Ishikawa (cell line): ENCODE results near the gene BMPR1A.

Experiments used
- CEBPB ChIP-seq: IDR thresholded peaks from 2 replicates; pipeline ENCODE4 v1.6.1; 2012
- EGR1 ChIP-seq: IDR thresholded peaks from 2 replicates; pipeline ENCODE4 v1.6.1; 2012
- EP300 ChIP-seq: IDR thresholded peaks from 2 replicates; pipeline ENCODE4 v1.6.1; 2012; ENCODE audit warnings: borderline replicate concordance
- FOXM1 ChIP-seq: IDR thresholded peaks from 2 replicates; pipeline ENCODE4 v1.6.1; 2012; ENCODE audit warnings: low read depth, borderline replicate concordance
- RAD21 ChIP-seq: IDR thresholded peaks from 2 replicates; pipeline ENCODE4 v1.6.1; 2012; ENCODE audit warnings: low read depth
- TAF1 ChIP-seq: IDR thresholded peaks from 2 replicates; pipeline ENCODE4 v1.6.1; 2012; ENCODE audit warnings: low read depth, mild to moderate bottlenecking
- TCF12 ChIP-seq: IDR thresholded peaks from 2 replicates; pipeline ENCODE4 v1.6.1; 2012; ENCODE audit warnings: low read depth
- TEAD4 ChIP-seq: IDR thresholded peaks from 2 replicates; pipeline ENCODE4 v1.6.1; 2012
- YY1 ChIP-seq: IDR thresholded peaks from 2 replicates; pipeline ENCODE4 v1.6.1; 2012; ENCODE audit warnings: low read depth
- ZBTB7A ChIP-seq: IDR thresholded peaks from 2 replicates; pipeline ENCODE4 v1.6.1; 2012; ENCODE audit warnings: low read depth
- TF ChIP-seq, protein P1 (sequence below): IDR thresholded peaks from 2 replicates; pipeline ENCODE4 v1.6.1; 2012; ENCODE audit warnings: low read depth, mild to moderate bottlenecking
- TF ChIP-seq, protein P2 (sequence below): IDR thresholded peaks from 2 replicates; pipeline ENCODE4 v1.6.1; 2012
- TF ChIP-seq, protein P3 (sequence below): IDR thresholded peaks from 2 replicates; pipeline ENCODE4 v1.6.1; 2012

DNA sequence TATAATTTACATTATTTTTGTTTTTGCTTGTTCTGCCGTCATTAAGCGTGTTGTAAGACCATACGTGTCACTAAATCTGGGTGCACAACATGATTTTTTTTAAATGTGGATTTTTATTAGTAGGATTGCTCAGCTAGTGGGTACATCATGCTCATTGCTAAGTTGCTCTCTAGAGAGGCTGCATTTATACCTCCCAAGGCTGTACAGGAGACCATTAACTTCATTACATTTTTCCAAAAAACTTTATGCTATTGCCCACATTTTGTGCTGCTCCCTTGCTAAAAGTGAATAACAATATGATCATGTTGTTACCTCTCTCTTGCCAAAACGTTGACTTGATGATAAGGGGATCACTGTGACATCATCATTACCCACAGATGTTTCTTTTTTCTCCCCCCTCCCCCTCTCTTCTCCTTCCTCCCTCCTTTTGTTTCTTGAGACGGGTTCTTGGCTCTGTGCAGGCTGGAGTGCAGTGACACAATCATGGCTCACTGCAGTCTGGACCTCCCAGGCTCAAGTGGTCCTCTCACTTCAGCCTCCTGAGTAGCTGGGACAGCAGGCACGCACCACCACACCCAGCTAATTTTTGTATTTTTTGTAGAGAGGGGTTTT lies 65.1 kb downstream of the BMPR1A start:
- no peak for TF ChIP-seq EP300
- TF ChIP-seq, protein P1, sequence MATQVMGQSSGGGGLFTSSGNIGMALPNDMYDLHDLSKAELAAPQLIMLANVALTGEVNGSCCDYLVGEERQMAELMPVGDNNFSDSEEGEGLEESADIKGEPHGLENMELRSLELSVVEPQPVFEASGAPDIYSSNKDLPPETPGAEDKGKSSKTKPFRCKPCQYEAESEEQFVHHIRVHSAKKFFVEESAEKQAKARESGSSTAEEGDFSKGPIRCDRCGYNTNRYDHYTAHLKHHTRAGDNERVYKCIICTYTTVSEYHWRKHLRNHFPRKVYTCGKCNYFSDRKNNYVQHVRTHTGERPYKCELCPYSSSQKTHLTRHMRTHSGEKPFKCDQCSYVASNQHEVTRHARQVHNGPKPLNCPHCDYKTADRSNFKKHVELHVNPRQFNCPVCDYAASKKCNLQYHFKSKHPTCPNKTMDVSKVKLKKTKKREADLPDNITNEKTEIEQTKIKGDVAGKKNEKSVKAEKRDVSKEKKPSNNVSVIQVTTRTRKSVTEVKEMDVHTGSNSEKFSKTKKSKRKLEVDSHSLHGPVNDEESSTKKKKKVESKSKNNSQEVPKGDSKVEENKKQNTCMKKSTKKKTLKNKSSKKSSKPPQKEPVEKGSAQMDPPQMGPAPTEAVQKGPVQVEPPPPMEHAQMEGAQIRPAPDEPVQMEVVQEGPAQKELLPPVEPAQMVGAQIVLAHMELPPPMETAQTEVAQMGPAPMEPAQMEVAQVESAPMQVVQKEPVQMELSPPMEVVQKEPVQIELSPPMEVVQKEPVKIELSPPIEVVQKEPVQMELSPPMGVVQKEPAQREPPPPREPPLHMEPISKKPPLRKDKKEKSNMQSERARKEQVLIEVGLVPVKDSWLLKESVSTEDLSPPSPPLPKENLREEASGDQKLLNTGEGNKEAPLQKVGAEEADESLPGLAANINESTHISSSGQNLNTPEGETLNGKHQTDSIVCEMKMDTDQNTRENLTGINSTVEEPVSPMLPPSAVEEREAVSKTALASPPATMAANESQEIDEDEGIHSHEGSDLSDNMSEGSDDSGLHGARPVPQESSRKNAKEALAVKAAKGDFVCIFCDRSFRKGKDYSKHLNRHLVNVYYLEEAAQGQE = no peak
- TF ChIP-seq ZBTB7A = no peak
- no peak for TF ChIP-seq YY1
- TF ChIP-seq CEBPB = no peak
- no peak for TF ChIP-seq EGR1
- no peak for TF ChIP-seq FOXM1
- TF ChIP-seq, protein P2, sequence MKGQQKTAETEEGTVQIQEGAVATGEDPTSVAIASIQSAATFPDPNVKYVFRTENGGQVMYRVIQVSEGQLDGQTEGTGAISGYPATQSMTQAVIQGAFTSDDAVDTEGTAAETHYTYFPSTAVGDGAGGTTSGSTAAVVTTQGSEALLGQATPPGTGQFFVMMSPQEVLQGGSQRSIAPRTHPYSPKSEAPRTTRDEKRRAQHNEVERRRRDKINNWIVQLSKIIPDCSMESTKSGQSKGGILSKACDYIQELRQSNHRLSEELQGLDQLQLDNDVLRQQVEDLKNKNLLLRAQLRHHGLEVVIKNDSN = no peak
- no peak for TF ChIP-seq TEAD4
- TF ChIP-seq RAD21 = no peak
- TF ChIP-seq, protein P3, sequence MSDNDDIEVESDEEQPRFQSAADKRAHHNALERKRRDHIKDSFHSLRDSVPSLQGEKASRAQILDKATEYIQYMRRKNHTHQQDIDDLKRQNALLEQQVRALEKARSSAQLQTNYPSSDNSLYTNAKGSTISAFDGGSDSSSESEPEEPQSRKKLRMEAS = no peak
- no peak for TF ChIP-seq TAF1
- no peak for TF ChIP-seq TCF12
